ENCODE data around the gene RAPGEF1. TPM values are rescaled to one million over a fixed set of nuclear protein-coding genes. Genes with fewer than 3 reads are reported as not detected.

The RAPGEF1 gene
- total and polyA plus RNA-seq, 9 of the 15 experiments (the other 6 are each of a cell fraction or from before 2014, with no cell fraction given), result 0.06 to 44.1 (median 19.9) TPM

GRCh38 chr9:131704141-131704983 is 35.5 kb downstream of the RAPGEF1 start:
- H3K79me2 ChIP-seq (ENCODE audit: control insufficient read depth, insufficient read depth, low read length), result peaks cover 19% of the 10 kb centered on the region
- no peak overlapping the region for H3K4me2 ChIP-seq (ENCODE audit: insufficient read depth, low read length)
- no peak overlapping the region for H3K9ac ChIP-seq (ENCODE audit: insufficient read depth in 1 of 2, low read depth in 2 of 2, low read length in 2 of 2)
- H4K20me1 ChIP-seq (replicated peaks; ENCODE audit: control insufficient read depth, insufficient read depth, low read length), result peaks cover 1% of the 10 kb centered on the region; the same call in 1 of the 2 replicates
- intact Hi-C loops (cut with micrococcal nuclease) (no loop called here), in situ Hi-C loops (cut with MboI) (loop anchor here (25.0 kb wide), 1 partner anchor 992 kb away; no protein-coding TSS in a partner anchor)
- H3K27ac ChIP-seq (ENCODE audit: extremely low read depth, low read depth, low read length), result no peak overlapping the region
- H3K9me3 ChIP-seq (replicated peaks; ENCODE audit: control insufficient read depth, insufficient read depth, low read depth, low read length), result no peaks in the 10 kb centered on the region
- 73% methylated on average over 5 of the region's 5 CpGs for WGBS (ENCODE audit: insufficient coverage, low coverage, missing lambda C conversion rate)
- ATAC-seq, result no peak
- H3K36me3 ChIP-seq (ENCODE audit: control insufficient read depth, insufficient read depth, low read length), result no peaks in the 10 kb centered on the region; the same call in 2 of the 3 replicates
- no peak for TF ChIP-seq ZBTB17 (CRISPR knock-in tag; IDR thresholded peaks at IDR 0.05)
- TF ChIP-seq GTF3C2 (IDR thresholded peaks at IDR 0.05; ENCODE audit: borderline replicate concordance, extremely low read depth, insufficient read length), result no peak
- no peak for TF ChIP-seq ZBTB11 (CRISPR knock-in tag; IDR thresholded peaks at IDR 0.05)
- no peak for TF ChIP-seq FOXO4 (CRISPR knock-in tag; IDR thresholded peaks at IDR 0.05)
- no peak for TF ChIP-seq SLC30A9 (CRISPR knock-in tag; IDR thresholded peaks at IDR 0.05)
- TF ChIP-seq SRSF1 (IDR thresholded peaks at IDR 0.05; ENCODE audit: low read depth, low read length), result no peak
- TF ChIP-seq ZNF324 (CRISPR knock-in tag; IDR thresholded peaks at IDR 0.05), result no peak
- no peak for TF ChIP-seq DIDO1 (tag; IDR thresholded peaks at IDR 0.05; ENCODE audit: low read depth)
- TF ChIP-seq PHB2 (IDR thresholded peaks at IDR 0.05; ENCODE audit: low read depth), result no peak
- H3K4me3 ChIP-seq, result no peak overlapping the region
- no peaks in the 10 kb centered on the region for H3K27me3 ChIP-seq (ENCODE audit: control insufficient read depth in 2 of 2, insufficient read depth in 2 of 2, low read length in 2 of 2)
- H3K9me1 ChIP-seq (ENCODE audit: control insufficient read depth, insufficient read depth, low read length), result no peaks in the 10 kb centered on the region
- ChIA-PET POLR2A (no interaction called here), CTCF (ENCODE audit: low intra/inter-chr PET ratio) (no interaction called here)
- FAIRE-seq, result no peak
- no peak overlapping the region for H2AFZ ChIP-seq (ENCODE audit: low read depth, low read length)
- peaks cover 6 to 16% of the 10 kb centered on the region in 2 experiments; a peak in 4 of 5 replicates for H3K4me1 ChIP-seq (replicated peaks in 1 of 2; ENCODE audit: control insufficient read depth in 2 of 2, insufficient read depth in 2 of 2, low read length in 2 of 2)
- no TSS peak for BruUV-seq (replicated peaks)
- no peak for DNase-seq (ENCODE audit: extremely low read depth in 1 of 4, low spot score in 3 of 4)
